ENCODE results near the gene CMSS1.

CMSS1 gene

GRCh38 chr3:100024520-100025303 is 207.1 kb downstream of the CMSS1 start:
- DNase-seq (ENCODE audit: low read depth in 1 of 2, low spot score in 1 of 2), result no peak
- H3K4me3 ChIP-seq (replicated peaks; ENCODE audit: insufficient read depth, low read length), result no peak overlapping the region
- H3K27me3 ChIP-seq (ENCODE audit: insufficient read depth, poor library complexity, severe bottlenecking), result no peaks in the 10 kb centered on the region
- no peak overlapping the region for H3K27ac ChIP-seq (replicated peaks)
- TF ChIP-seq CTCF (IDR thresholded peaks at IDR 0.05; ENCODE audit: insufficient read depth, low read length) (no peak), REST (IDR thresholded peaks at IDR 0.05; ENCODE audit: insufficient replicate concordance, low read depth) (no peak), POLR2AphosphoS5 (IDR thresholded peaks at IDR 0.05; ENCODE audit: low read depth) (no peak), SPI1 (IDR thresholded peaks at IDR 0.05; ENCODE audit: borderline replicate concordance, low read depth) (no peak), GABPA (IDR thresholded peaks at IDR 0.05; ENCODE audit: low read depth) (no peak)

GRCh38 chr3:100027321-100027720 is 209.7 kb downstream of the CMSS1 start:
- H3K4me3 ChIP-seq (replicated peaks; ENCODE audit: insufficient read depth, low read length), result no peak overlapping the region
- no peak overlapping the region for H3K27ac ChIP-seq (replicated peaks)
- no peak for DNase-seq (ENCODE audit: low read depth in 1 of 2, low spot score in 1 of 2)
- TF ChIP-seq GABPA (IDR thresholded peaks at IDR 0.05; ENCODE audit: low read depth) (no peak), REST (IDR thresholded peaks at IDR 0.05; ENCODE audit: insufficient replicate concordance, low read depth) (no peak), CTCF (IDR thresholded peaks at IDR 0.05; ENCODE audit: insufficient read depth, low read length) (no peak), SPI1 (IDR thresholded peaks at IDR 0.05; ENCODE audit: borderline replicate concordance, low read depth) (no peak), POLR2AphosphoS5 (IDR thresholded peaks at IDR 0.05; ENCODE audit: low read depth) (no peak)
- no peaks in the 10 kb centered on the region for H3K27me3 ChIP-seq (ENCODE audit: insufficient read depth, poor library complexity, severe bottlenecking)

GRCh38 chr3:100029052-100029451 is 211.4 kb downstream of the CMSS1 start:
- no peaks in the 10 kb centered on the region for H3K27me3 ChIP-seq (ENCODE audit: insufficient read depth, poor library complexity, severe bottlenecking)
- H3K4me3 ChIP-seq (replicated peaks; ENCODE audit: insufficient read depth, low read length), result no peak overlapping the region
- H3K27ac ChIP-seq (replicated peaks), result no peak overlapping the region
- TF ChIP-seq SPI1 (IDR thresholded peaks at IDR 0.05; ENCODE audit: borderline replicate concordance, low read depth) (no peak), POLR2AphosphoS5 (IDR thresholded peaks at IDR 0.05; ENCODE audit: low read depth) (no peak), CTCF (IDR thresholded peaks at IDR 0.05; ENCODE audit: insufficient read depth, low read length) (no peak), REST (IDR thresholded peaks at IDR 0.05; ENCODE audit: insufficient replicate concordance, low read depth) (no peak), GABPA (IDR thresholded peaks at IDR 0.05; ENCODE audit: low read depth) (no peak)
- no peak for DNase-seq (ENCODE audit: low read depth in 1 of 2, low spot score in 1 of 2)
